ENCODE data around the gene SGPL1. TPM values are rescaled to one million over a fixed set of nuclear protein-coding genes. Genes with fewer than 3 reads are reported as not detected.

The SGPL1 gene
- total RNA-seq, 1 experiment from 2014 or later, result 93.8 TPM

- no peaks in the 10 kb centered on the region for H3K36me3 Mint-ChIP-seq (ENCODE audit: insufficient read depth, unreplicated experiment)
- BruUV-seq (replicated peaks), result no TSS peak
- ChIA-PET POLR2A (no interaction called here), CTCF (interaction anchor here (0.6 to 1.1 kb wide), 2 partner anchors 12 to 86 kb away, joined by 3 to 5 read pairs; no protein-coding TSS in a partner anchor)
- no peak for TF ChIP-seq CTCF (IDR thresholded peaks at IDR 0.05; ENCODE audit: unreplicated experiment)
- no peak overlapping the region for H3K4me3 Mint-ChIP-seq (ENCODE audit: unreplicated experiment)
- no peak for DNase-seq (ENCODE audit: unreplicated experiment)
- H3K27me3 Mint-ChIP-seq (ENCODE audit: insufficient read depth, unreplicated experiment), result no peaks in the 10 kb centered on the region
- intact Hi-C loops (cut with micrococcal nuclease), result no loop called here
- peaks cover 7% of the 10 kb centered on the region for H3K4me1 Mint-ChIP-seq (ENCODE audit: insufficient read depth, unreplicated experiment)
- H3K27ac Mint-ChIP-seq (ENCODE audit: low read depth, unreplicated experiment), result no peak overlapping the region
- H3K9me3 Mint-ChIP-seq (ENCODE audit: unreplicated experiment), result no peaks in the 10 kb centered on the region
Measured at GRCh38 chr10:70797840-70798239, 17.9 kb upstream of the SGPL1 start.

GRCh38 chr10:70799124-70799523 lies 16.6 kb upstream of the SGPL1 start:
- H3K4me3 Mint-ChIP-seq (ENCODE audit: unreplicated experiment), result no peak overlapping the region
- ChIA-PET POLR2A (no interaction called here), CTCF (interaction anchor here (1.1 kb wide), 1 partner anchor 11 kb away, joined by 5 read pairs; no protein-coding TSS in a partner anchor)
- no peaks in the 10 kb centered on the region for H3K9me3 Mint-ChIP-seq (ENCODE audit: unreplicated experiment)
- peaks cover 12% of the 10 kb centered on the region for H3K4me1 Mint-ChIP-seq (ENCODE audit: insufficient read depth, unreplicated experiment)
- no peaks in the 10 kb centered on the region for H3K27me3 Mint-ChIP-seq (ENCODE audit: insufficient read depth, unreplicated experiment)
- BruUV-seq (replicated peaks), result no TSS peak
- no peak for TF ChIP-seq CTCF (IDR thresholded peaks at IDR 0.05; ENCODE audit: unreplicated experiment)
- intact Hi-C loops (cut with micrococcal nuclease), result no loop called here
- no peak for DNase-seq (ENCODE audit: unreplicated experiment)
- H3K36me3 Mint-ChIP-seq (ENCODE audit: insufficient read depth, unreplicated experiment), result no peaks in the 10 kb centered on the region
- H3K27ac Mint-ChIP-seq (ENCODE audit: low read depth, unreplicated experiment), result no peak overlapping the region

- no peak for TF ChIP-seq CTCF (IDR thresholded peaks at IDR 0.05; ENCODE audit: unreplicated experiment)
- no peaks in the 10 kb centered on the region for H3K9me3 Mint-ChIP-seq (ENCODE audit: unreplicated experiment)
- H3K27me3 Mint-ChIP-seq (ENCODE audit: insufficient read depth, unreplicated experiment), result no peaks in the 10 kb centered on the region
- H3K4me1 Mint-ChIP-seq (ENCODE audit: insufficient read depth, unreplicated experiment), result peaks cover 22% of the 10 kb centered on the region
- no peak for DNase-seq (ENCODE audit: unreplicated experiment)
- no TSS peak for BruUV-seq (replicated peaks)
- ChIA-PET CTCF (interaction anchor here (0.7 kb wide), 1 partner anchor 1015 kb away, joined by 3 read pairs; no protein-coding TSS in a partner anchor), POLR2A (interaction anchor here (3.7 kb wide), 1 partner anchor 15 kb away, joined by 25 read pairs; the partner anchor contains the start of gene SGPL1)
- intact Hi-C loops (cut with micrococcal nuclease), result no loop called here
- no peaks in the 10 kb centered on the region for H3K36me3 Mint-ChIP-seq (ENCODE audit: insufficient read depth, unreplicated experiment)
- no peak overlapping the region for H3K27ac Mint-ChIP-seq (ENCODE audit: low read depth, unreplicated experiment)
- no peak overlapping the region for H3K4me3 Mint-ChIP-seq (ENCODE audit: unreplicated experiment)
Measured at GRCh38 chr10:70801854-70802253, 13.9 kb upstream of the SGPL1 start.

- intact Hi-C loops (cut with micrococcal nuclease), result no loop called here
- CTCF ChIA-PET, result interaction anchor here (0.6 to 0.8 kb wide), 5 partner anchors 15 to 889 kb away, joined by 3 to 4 read pairs (median 3); no protein-coding TSS in a partner anchor
Measured at GRCh38 chr10:70803775-70804420, 11.8 kb upstream of the SGPL1 start.

More at GRCh38 chr10:70803775-70804420, 11.8 kb upstream of the SGPL1 start:
- no peak overlapping the region for H3K4me3 Mint-ChIP-seq (ENCODE audit: unreplicated experiment)
- H3K36me3 Mint-ChIP-seq (ENCODE audit: insufficient read depth, unreplicated experiment), result no peaks in the 10 kb centered on the region
- no peaks in the 10 kb centered on the region for H3K9me3 Mint-ChIP-seq (ENCODE audit: unreplicated experiment)
- BruUV-seq (replicated peaks), result no TSS peak
- peak; percentile 90 for DNase-seq (ENCODE audit: unreplicated experiment)
- POLR2A ChIA-PET, result interaction anchor here (0.5 to 3.7 kb wide), 12 partner anchors 10 to 399 kb away, joined by 3 to 25 read pairs (median 4); partner anchors contain the start of genes PCBD1 and SGPL1
- H3K27ac Mint-ChIP-seq (ENCODE audit: low read depth, unreplicated experiment), result peak overlapping the region; percentile 86
- peaks cover 19% of the 10 kb centered on the region for H3K4me1 Mint-ChIP-seq (ENCODE audit: insufficient read depth, unreplicated experiment)
- no peaks in the 10 kb centered on the region for H3K27me3 Mint-ChIP-seq (ENCODE audit: insufficient read depth, unreplicated experiment)
- no peak for TF ChIP-seq CTCF (IDR thresholded peaks at IDR 0.05; ENCODE audit: unreplicated experiment)

Data from MCF 10A (cell line).